ENCODE measurements around the gene IL11. TPM values are rescaled to one million over a fixed set of nuclear protein-coding genes. Genes with fewer than 3 reads are reported as not detected.

The IL11 gene
- total and polyA plus RNA-seq, 4 donors, result 0.26 to 0.74 (median 0.41) TPM; not detected in 1

- no peak overlapping the region for H3K9ac ChIP-seq (ENCODE audit: insufficient read depth in 1 of 2, low read length in 2 of 2)
- no peak overlapping the region for H3K4me3 ChIP-seq
- peaks cover 0 to 25% (median 8%) of the 10 kb centered on the region in 3 donors for H3K27me3 ChIP-seq (ENCODE audit: control insufficient read depth in 3 of 3, insufficient read depth in 3 of 3, low read length in 2 of 3)
- DNase-seq (no peak), ATAC-seq (ENCODE audit: insufficient read depth, low FRiP score) (no peak)
- WGBS, 2 donors, result 59 to 75% methylated on average over 3 of the region's 3 CpGs
- H3K4me1 ChIP-seq (ENCODE audit: control insufficient read depth in 5 of 5, insufficient read depth in 5 of 5, low read length in 5 of 5), result peaks cover 0 to 11% (median 0%) of the 10 kb centered on the region in 5 donors
- no peaks in the 10 kb centered on the region for H3K36me3 ChIP-seq (ENCODE audit: control insufficient read depth in 4 of 4, insufficient read depth in 4 of 4, low read length in 4 of 4)
- H3K27ac ChIP-seq (ENCODE audit: low read depth in 1 of 2, low read length in 1 of 2), result no peak overlapping the region
- no peak for TF ChIP-seq CTCF (IDR thresholded peaks at IDR 0.05; ENCODE audit: control extremely low read depth, extremely low read depth)
- peaks cover 0 to 4% (median 0%) of the 10 kb centered on the region in 4 donors for H3K9me3 ChIP-seq (ENCODE audit: control insufficient read depth in 4 of 4, insufficient read depth in 3 of 4, low read length in 3 of 4)
These were observed 3.5 kb downstream of the IL11 start for GRCh38 chr19:55366790-55367189.

- no peaks in the 10 kb centered on the region for H3K36me3 ChIP-seq (ENCODE audit: control insufficient read depth in 4 of 4, insufficient read depth in 4 of 4, low read length in 4 of 4)
- ATAC-seq (ENCODE audit: insufficient read depth, low FRiP score) (no peak), DNase-seq (no peak)
- peaks cover 0 to 3% (median 0%) of the 10 kb centered on the region in 4 donors for H3K9me3 ChIP-seq (ENCODE audit: control insufficient read depth in 4 of 4, insufficient read depth in 3 of 4, low read length in 3 of 4)
- 71 to 75% methylated on average over 16 to 19 of the region's 19 CpGs for WGBS, 2 donors
- H3K4me1 ChIP-seq (ENCODE audit: control insufficient read depth in 5 of 5, insufficient read depth in 5 of 5, low read length in 5 of 5), result peaks cover 0 to 11% (median 0%) of the 10 kb centered on the region in 5 donors
- no peak overlapping the region for H3K27ac ChIP-seq (ENCODE audit: low read depth in 1 of 2, low read length in 1 of 2)
- TF ChIP-seq CTCF (IDR thresholded peaks at IDR 0.05; ENCODE audit: control extremely low read depth, extremely low read depth), result no peak
- H3K9ac ChIP-seq (ENCODE audit: insufficient read depth in 1 of 2, low read length in 2 of 2), result no peak overlapping the region
- peaks cover 0 to 22% (median 6%) of the 10 kb centered on the region in 3 donors for H3K27me3 ChIP-seq (ENCODE audit: control insufficient read depth in 3 of 3, insufficient read depth in 3 of 3, low read length in 2 of 3)
- H3K4me3 ChIP-seq, result no peak overlapping the region
These were observed 4.3 kb downstream of the IL11 start for GRCh38 chr19:55365964-55366363.

GRCh38 chr19:55365245-55365644 is 5.0 kb downstream of the IL11 start:
- ATAC-seq (ENCODE audit: insufficient read depth, low FRiP score) (no peak), DNase-seq (no peak)
- no peak overlapping the region for H3K27ac ChIP-seq (ENCODE audit: low read depth in 1 of 2, low read length in 1 of 2)
- peaks cover 0 to 15% (median 2%) of the 10 kb centered on the region in 3 donors for H3K27me3 ChIP-seq (ENCODE audit: control insufficient read depth in 3 of 3, insufficient read depth in 3 of 3, low read length in 2 of 3)
- no peak overlapping the region for H3K4me3 ChIP-seq
- no peak overlapping the region for H3K9ac ChIP-seq (ENCODE audit: insufficient read depth in 1 of 2, low read length in 2 of 2)
- TF ChIP-seq CTCF (IDR thresholded peaks at IDR 0.05; ENCODE audit: control extremely low read depth, extremely low read depth), result no peak
- 82 to 90% methylated on average over 8 of the region's 8 CpGs for WGBS, 2 donors
- peaks cover 0 to 11% (median 0%) of the 10 kb centered on the region in 5 donors for H3K4me1 ChIP-seq (ENCODE audit: control insufficient read depth in 5 of 5, insufficient read depth in 5 of 5, low read length in 5 of 5)
- H3K36me3 ChIP-seq (ENCODE audit: control insufficient read depth in 4 of 4, insufficient read depth in 4 of 4, low read length in 4 of 4), result no peaks in the 10 kb centered on the region
- no peaks in the 10 kb centered on the region for H3K9me3 ChIP-seq (ENCODE audit: control insufficient read depth in 4 of 4, insufficient read depth in 3 of 4, low read length in 3 of 4)
